ENCODE data around the gene ZNF808.
"Not testable (repeated sequence)": the region's sequence is repeated elsewhere in the genome, so short reads cannot be mapped to it uniquely, and the experiment has no call there.

The ZNF808 gene

DNA sequence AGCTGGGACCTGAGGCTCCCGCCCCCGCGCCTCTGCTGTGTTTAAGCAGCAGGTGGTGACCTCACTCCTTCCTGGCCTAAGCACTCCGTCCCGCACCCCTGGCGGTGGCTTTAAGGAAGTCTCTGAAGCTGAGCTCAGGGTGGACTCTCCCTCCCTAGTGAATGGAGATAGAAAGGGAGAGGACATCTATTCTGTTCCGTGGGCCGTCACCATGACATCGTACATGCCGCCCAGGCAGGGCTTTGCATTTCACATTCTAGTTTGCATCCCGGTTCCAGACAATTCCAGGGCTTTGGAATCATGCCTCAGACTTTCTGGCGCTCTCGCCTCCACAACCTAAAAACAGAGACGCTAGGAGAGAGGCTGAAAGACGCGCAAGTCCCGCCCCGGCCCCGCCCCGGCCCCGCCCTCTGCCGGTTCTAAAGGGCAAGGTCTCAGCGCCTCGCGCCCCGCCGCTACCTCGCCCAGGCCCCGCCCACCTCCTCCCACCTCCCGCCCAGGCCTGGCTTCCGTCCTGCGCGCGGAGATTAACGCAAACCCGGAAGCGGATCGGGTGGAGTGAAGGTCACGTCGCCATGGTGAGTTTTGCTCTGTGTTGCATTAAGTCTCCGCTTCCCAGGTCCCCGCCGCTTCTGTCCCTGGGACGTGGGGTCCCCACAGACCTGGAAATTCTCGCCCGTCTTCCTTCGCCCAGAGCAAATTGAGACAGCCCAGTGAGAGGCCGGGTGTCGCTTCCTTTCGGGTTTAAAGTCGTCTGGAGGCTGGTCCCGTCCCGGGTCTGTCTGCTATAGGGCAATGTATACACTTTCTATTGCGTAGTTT lies at the start of gene ZNF808:
TSS of gene ZNF808 (plus strand) at position 535 of the 822 bp plus-strand sequence. CDS start 15,617 bp downstream, outside the sequence.
- peak; percentile 87 for DNase-seq

DNA sequence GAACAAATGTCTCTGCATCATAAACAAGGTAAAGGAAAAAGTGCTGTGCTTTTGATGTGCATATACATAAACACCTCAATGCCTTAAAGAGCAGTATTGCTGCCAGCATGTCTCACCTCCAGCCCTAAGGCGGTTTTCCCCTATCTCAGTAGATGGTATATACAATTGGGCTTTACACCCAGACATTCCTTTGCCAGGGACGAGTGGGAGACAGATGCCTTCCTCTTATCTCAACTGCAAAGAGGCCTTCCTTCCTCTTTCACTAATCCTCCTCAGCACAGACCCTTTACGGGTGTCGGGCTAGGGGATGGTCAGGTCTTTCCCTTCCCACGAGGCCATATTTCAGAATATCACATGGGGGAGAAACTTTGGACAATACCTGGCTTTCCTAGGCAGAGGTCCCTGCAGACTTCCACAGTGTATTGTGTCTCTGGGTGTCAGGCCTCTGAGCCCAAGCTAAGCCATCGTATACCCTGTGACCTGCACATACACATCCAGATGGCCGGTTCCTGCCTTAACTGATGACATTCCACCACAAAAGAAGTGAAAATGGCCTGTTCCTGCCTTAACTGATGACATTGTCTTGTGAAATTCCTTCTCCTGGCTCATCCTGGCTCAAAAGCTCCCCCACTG lies 43.2 kb upstream of the ZNF808 start:
- not testable (repeated sequence) for DNase-seq

DNA sequence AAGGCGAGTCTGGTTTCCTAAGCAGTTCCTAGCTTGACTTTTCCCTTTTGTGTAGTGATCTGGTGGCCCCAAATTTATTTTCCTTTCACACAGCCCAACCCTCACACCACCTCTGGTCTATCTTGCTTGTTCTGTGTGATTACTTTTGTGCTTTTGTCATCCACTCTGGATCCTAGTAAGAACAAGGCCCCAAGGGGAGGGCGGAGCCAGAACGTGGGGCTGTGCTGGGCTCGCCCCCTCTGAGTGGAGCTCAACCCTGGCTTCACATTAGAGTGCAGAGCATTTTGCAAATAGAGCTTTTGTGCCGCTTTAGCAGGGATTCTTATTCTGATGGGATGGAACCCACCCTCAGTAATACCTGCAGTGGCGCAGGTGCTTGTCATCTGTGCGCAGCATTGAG lies 42.4 kb upstream of the ZNF808 start:
- DNase-seq: not testable (repeated sequence)

DNA sequence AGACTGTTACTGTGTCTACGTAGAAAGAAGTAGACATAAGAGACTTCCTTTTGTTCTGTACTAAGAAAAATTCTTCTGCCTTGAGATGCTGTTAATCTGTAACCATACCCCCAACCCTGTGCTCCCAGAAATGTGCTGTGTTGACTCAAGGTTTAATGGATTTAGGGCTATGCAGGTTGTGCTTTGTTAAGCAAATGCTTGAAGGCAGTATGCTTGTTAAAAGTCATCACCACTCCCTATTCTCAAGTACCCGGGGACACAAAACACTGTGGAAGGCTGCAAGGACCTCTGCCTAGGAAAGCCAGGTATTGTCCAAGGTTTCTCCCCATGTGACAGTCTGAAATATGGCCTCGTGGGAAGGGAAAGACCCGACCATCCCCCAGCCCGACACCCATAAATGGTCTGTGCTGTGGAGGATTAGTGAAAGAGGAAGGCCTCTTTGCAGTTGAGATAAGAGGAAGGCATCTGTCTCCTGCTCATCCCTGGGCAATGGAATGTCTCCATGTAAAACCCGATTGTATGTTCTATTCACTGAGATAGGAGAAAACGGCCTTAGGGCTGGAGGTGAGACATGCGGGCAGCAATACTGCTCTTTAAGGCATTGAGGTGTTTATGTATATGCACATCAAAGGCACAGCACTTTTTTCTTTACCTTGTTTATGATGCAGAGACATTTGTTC lies 41.8 kb upstream of the ZNF808 start:
- not testable (repeated sequence) for DNase-seq

DNA sequence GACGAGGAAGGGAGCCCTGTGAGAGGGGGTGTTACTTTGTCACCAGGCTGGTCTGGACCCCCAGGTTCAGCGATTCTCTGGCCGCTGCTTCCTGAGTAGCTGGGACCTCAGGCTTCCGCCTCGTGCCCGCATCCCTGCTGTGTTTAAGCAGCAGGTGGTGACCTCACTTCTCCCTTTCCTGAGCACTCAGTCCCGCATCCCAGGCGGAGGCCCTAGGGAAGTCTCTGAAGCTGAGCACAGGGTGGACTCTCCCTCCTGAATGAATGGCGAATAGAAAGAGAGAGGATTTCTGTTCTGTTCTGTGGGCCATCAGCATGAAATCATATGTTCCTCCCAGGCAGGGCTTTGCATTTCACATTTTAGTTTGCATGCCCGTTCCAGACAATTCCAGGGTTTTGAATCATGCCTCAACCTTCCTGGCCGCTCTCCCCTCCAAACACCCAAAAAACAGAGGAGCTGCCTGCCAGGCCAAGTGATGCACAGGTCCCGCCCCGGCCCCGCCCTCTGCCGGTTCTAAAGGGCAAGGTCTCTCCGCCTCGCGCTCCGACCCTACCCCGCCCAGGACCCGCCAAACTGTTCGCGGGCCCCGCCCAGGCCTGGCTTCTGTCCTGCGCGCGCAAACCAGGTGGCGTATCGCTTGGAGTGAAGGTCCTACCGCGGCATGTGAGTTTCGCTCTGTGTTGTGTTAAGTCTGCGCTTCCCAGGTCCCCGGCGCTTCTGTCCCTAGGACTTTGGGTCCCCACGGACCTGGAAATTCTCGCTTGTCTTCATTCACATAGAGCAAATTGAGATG lies 35.1 kb upstream of the ZNF808 start:
- no peak for DNase-seq

DNA sequence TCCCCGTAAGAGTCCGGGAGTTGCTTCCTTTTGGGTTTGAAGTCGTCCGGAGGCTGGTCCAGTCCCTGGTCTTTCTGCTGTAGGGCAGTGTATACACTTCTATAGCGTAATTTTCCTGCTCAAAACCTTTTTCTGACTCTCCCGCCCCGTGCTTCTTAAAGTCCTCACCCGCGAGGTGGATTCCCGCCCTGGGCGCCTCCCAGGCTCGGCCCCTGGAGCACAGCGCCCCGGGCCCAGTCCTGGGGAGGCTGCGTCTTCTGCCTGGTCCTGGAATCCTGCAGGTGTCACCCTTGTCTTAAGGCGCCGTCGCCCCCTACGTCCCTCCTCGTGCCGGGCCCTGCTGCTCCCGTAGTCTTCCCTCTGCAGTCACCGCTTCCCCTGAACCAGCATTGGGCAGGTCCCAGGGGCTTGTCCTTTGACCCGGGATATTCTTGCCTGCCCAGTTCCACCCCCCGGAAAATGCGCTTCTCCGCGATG lies 34.4 kb upstream of the ZNF808 start:
- no peak for DNase-seq

DNA sequence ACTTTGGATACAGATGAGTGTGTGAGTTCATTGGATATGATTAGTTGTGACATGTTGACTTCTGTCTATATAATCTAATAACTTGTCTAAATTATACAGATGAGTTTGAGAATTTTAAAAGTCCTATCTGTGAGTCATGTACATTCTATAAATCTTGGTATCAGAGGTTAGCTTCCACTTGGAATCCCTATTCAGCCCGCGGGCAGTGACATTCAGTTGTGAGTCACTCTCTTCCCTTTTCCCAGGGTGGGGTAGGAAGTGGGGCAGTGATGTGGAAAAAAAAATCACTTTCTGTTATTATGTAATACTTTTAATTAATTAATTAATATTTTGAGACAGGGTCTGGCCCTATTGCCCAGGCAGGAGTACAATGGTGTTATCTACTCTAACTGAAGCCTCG lies 33.0 kb upstream of the ZNF808 start:
- DNase-seq: peak; percentile 65

DNA sequence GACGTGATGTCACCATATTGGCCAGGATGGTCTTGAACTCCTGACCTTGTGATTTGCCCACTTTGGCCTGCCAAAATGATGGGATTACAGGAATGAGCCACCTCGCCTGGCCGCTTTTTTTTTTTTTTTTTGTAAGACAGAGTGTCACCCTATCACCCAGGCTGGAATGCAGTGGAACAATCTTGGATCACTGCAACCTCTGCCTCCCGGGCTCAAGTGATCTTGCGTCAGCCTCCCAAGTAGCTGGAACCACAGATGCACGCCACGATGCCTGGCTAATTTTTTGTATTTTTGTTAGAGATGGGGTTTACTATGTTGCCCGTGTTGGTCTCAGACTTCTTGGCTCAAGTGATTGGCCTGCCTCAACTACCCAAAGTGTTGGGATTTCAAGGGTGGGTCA lies 28.9 kb upstream of the ZNF808 start:
- DNase-seq: no peak

DNA sequence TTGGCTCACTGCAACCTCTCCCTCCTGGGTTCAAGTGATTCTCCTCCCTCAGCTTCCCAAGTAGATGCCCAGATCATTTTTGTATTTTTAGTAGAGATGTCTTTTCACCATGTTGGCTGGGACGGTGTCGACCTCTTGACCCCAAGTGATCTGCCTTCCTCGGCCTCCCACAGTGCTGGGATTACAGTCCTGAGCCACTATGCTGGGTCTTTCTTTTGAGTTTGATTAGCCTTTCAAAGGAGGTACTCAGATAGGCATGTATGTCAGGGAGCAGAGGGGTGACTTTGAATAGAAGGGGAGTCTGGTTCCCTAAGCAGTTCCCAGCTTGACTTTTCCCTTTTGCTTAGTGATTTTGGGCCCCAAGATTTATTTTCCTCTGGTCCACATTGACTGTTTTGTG lies 27.0 kb upstream of the ZNF808 start:
- DNase-seq: not testable (repeated sequence)

DNA sequence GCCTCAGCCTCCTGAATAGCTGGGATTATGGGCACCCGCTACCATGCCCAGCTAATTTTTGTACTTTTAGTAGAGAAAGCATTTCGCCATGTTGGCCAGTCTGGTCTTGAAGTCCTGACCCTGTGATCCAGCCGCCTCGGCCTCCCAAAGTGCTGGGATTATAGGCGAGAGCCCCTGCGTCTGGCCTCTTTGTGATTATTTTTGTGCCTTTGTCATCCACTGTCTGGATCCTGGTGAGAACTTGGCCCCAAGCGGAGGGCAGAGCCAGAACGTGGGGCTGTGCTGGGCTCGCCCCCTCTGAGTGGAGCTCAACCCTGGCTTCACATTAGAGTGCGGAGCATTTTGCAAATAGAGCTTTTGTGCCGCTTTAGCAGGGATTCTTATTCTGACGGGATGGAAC lies 26.5 kb upstream of the ZNF808 start:
- not testable (repeated sequence) for DNase-seq

DNA sequence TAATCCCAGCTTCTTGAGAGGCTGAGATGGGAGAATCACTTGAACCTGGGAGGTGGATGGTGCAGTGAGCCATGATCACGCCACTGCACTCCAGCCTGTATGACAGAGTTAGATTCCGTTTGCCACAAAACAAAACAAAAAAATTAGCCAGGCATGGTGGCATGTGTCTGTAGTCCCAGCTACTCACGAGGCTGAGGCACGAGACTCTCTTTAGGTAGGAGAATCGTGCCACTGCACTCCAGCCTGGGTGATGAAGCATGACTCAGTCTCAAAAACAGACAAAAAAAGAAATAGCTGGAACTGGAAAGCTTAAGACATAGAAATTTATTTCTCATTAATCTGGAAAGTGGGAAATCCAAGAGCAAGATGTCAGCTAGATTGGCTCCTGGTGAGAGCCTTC lies 20.2 kb upstream of the ZNF808 start:
- no peak for DNase-seq

DNA sequence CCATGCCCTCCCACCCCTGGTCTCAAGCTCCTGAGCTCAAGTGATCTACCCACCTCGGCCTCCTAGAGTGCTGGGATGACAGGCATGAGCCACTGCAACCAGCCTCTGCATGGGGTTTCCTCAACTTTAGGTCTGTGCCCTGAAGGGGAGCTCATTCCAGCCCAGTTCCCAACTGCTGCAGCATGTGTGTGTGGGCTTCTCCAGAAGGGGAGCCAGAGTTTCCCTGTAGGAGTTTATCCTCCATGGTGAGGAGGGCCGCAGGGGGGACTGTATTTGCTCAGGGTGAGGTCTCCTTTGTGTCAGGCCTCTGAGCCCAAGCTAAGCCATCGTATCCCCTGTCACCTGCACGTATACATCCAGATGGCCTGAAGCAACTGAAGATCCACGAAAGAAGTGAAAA lies 11.3 kb upstream of the ZNF808 start:
- no peak for DNase-seq

DNA sequence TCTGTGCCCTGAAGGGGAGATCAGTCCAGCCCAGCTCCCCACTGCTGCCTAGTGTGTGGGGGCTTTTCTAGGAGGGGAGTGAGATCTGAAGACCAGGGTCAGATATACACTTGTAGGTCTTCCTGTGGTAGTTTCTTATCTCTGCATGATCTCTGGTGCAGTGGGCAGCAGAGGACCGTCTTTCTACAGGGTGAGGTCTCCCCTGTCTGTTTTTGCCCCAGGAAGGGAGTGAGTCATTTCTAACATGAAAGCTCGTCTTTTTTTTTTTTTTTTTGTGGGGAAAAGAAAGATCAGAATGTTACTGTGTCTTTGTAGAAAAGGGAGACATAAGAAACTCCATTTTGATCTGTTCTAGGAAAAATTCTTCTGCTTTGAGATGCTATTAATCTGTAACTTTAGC lies 8.8 kb upstream of the ZNF808 start:
- no peak for DNase-seq

DNA sequence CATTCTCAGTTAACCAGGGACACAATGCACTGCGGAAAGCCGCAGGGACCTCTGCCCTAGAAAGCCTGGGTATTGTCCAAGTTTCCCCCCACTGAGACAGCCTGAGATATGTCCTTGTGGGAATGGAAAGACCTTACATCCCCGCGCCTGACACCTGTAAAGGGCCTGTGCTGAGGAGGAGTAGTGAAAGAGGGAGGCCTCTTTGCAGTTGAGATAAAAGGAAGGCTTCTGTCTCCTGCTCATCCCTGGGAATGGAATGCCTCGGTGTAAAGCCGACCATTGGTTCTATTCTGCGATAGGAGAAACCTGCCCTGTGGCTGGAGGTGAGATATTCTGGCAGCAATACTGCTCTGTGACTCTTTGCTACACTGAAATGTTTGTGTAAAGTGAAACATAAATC lies 8.3 kb upstream of the ZNF808 start:
- DNase-seq: not testable (repeated sequence)

DNA sequence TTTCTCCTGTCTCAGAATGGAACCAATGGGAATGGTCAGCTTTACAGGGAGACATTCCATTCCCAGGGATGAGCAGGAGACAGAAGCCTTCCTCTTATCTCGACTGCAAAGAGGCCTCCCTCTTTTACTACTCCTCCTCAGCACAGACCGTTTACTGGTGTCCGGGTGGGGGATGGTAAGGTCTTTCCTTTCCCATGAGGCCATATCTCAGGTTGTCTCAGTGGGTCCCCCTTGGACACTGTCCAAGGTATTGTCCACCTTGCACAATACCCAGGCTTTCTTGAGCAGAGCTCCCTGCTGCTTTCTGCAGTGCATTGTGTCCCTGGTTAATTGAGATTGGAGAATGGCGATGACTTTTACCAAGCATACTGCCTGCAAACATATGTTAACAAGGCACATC lies 7.5 kb upstream of the ZNF808 start:
- DNase-seq: no peak

DNA sequence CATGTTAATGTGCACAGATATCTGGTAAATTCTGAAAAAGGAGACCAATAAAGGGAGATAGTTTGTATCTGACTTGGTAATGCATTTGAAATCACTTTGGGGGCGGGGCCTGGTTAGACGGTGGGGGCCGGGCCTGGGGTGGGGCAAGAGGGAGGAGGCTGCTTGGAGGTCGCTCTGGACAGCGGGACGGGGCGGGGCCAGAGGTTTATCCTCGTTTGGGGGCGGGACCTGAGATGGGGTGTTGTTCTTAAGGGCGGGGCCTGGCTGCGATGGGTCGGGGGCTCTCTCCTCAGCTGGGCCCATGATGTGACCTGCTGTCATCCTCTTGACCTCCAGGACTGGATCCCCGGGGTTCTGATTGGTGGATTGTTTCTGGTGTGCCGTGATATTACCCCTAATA lies 4.9 kb upstream of the ZNF808 start:
- DNase-seq: no peak

DNA sequence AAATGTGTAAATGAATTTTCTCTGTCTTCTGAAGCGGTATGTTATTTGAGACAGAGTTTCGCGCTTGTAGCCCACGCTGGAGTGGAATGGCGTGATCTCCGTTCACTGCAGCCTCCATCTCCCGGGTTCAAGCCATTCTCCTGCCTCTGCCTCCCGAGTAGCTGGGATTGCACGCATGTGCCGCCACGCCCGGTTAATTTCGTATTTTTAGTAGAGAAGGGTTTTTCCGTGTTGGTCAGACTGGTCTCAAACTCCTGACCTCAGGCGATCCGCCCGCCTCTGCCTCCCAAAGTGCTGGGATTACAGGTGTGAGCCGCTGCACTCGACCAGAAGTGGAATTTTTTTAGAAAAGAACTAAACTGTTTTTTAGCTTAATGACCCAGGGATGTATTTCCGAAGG lies 3.4 kb upstream of the ZNF808 start:
- no peak for DNase-seq

DNA sequence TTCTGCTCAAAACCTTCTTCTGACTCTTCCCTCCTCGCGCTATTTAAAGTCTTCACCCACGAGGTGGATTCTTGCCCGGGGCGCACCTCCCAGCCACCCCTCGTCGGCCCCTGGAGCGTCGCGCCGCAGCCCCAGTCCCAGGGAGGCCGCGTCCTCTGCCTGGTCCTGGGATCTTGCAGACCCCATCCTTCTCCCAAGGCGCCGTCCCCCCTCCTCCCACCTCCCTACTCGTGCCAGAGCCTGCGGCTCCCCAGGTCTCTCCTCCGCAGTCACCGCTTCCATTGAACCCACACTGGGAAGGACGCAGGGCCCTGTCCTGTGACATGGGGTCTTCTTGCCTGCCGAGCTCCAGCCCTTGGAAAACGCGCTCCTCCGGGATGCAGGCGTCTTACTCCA lies 486 bp downstream of the ZNF808 start:
- DNase-seq: no peak

DNA sequence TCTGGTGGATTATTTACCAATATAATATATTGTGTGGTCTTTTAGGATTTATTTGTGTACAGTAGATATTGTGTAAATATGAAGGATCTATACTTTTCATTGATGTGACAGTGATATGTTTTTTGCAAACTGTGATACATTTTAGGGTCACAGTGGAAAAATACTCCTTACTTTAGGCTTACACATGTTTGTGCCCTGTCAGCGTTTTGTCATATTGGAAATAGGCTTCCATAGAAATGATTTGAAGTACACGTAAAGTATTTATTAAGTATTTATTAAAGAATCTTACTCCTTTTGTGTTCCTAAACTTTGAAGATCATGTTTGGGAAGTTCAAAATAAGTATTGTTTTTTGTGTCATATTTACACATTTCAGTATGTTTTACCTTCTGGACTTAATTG lies 5.0 kb downstream of the ZNF808 start:
- DNase-seq: no peak

DNA sequence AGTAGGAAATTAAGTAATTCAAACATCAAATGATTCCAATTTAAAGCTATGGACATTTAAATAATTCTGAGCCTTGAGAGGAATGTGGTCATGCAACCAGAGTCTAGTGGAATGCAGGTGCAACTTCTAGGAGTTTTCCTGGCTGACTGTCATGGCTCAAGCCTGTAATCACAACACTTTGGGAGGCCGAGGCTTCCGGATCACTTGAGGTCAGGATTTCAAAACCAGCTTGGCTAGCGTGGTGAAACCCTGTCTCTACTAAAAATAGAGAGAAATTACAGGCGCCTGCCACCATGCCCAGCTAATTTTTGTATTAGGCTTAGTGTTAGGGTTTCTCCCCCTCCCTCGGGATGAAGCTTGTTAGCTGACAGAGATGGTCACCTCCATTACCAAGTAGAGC lies 6.4 kb downstream of the ZNF808 start:
- no peak for DNase-seq

DNA sequence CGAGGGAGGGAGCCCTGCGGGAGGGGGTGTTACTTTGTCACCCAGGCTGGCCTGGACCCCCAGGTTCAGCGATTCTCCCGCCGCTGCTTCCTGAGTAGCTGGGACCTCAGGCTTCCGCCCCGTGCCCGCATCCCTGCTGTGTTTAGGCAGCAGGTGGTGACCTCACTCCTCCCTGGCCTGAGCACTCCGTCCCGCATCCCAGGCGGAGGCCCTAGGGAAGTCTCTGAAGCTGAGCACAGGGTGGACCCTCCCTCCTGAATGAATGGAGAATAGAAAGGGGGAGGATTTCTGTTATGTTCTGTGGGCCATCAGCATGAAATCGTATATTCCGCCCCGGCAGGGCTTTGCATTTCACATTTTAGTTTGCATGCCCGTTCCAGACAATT lies 7.9 kb downstream of the ZNF808 start:
- not testable (repeated sequence) for DNase-seq

DNA sequence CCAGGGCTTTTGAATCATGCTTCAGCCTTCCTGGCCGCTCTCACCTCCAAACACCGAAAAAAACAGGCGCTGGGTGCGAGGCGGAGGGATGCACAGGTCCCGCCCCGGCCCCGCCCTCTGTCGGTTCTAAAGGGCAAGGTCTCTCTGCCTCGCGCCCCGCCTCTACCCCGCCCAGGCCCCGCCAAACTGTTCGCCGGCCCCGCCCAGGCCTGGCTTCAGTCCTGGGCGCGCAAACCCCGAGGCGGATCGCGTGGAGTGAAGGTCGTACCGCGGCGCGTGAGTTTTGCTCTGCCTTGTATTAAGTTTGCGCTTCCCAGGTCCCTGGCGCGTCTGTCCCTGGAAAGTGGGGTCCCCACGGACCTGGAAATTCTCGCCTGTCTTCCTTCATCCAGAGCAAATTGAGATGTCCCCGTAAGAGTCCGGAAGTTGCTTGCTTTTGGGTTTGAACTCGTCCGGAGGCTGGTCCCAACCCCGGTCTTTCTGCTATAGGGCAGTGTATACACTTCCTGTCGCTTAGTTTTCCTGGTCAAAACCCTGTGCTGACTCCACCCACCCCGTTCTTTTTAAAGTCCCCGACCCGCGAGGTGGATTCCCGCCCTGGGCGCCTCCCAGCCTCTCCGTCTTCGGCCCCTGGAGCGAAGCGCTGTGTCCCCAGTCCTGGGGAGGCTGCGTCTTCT lies 8.4 kb downstream of the ZNF808 start:
- DNase-seq: peak; percentile 44

DNA sequence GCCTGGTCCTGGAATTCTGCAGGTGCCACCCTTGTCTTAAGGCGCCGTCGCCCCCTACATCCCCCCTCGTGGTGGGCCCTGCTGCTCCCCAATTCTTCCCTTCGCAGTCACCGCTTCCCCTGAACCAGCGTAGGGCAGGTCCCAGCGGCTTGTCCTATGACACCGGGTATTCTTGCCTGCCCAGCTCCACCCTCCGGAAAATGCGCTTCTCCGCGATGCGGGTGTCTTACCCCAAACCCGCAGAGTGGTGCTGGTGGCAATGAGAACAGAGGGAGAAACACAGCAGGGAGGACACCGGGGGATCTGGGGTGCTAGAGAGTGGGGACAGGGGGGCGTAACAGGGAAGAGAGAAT lies 9.0 kb downstream of the ZNF808 start:
- DNase-seq: no peak

Data from T1000 (cell line).